ENCODE results near the gene PMPCA. TPM values are rescaled to one million over a fixed set of nuclear protein-coding genes. Genes with fewer than 3 reads are reported as not detected.

The PMPCA gene
- total RNA-seq, 6 experiments from 2014 or later, result 49.6 to 64.9 (median 52.8) TPM

DNA sequence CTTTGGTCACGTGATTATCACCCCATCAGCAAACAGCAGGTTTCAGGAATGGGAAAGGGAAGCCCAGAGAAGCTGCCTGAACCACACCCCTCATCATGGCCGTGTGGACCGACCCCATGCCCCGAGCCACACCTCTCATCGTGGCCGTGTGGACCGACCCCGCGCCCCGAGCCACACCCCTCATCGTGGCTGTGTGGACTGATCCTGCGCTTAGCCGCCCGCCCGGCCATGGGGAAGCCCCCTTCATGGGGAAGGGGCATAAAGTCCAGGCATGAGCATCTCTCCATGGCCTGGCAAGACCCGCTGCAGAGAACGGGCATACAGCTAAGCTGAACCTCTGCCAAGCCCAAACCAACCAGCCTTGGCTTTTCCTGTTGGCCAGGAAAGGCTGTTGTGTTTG lies 16.9 kb upstream of the PMPCA start:
- no peaks in the 10 kb centered on the region for H3K9me3 ChIP-seq
- TF ChIP-seq POLR2A (IDR thresholded peaks at IDR 0.05), result no peak
- TF ChIP-seq, protein P1, sequence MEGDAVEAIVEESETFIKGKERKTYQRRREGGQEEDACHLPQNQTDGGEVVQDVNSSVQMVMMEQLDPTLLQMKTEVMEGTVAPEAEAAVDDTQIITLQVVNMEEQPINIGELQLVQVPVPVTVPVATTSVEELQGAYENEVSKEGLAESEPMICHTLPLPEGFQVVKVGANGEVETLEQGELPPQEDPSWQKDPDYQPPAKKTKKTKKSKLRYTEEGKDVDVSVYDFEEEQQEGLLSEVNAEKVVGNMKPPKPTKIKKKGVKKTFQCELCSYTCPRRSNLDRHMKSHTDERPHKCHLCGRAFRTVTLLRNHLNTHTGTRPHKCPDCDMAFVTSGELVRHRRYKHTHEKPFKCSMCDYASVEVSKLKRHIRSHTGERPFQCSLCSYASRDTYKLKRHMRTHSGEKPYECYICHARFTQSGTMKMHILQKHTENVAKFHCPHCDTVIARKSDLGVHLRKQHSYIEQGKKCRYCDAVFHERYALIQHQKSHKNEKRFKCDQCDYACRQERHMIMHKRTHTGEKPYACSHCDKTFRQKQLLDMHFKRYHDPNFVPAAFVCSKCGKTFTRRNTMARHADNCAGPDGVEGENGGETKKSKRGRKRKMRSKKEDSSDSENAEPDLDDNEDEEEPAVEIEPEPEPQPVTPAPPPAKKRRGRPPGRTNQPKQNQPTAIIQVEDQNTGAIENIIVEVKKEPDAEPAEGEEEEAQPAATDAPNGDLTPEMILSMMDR (IDR thresholded peaks at IDR 0.05), result no peak
- H3K36me3 ChIP-seq, result peaks cover 0 to 59% (median 14%) of the 10 kb centered on the region in 4 donors
- DNase-seq (peak in 1 of 3 donors; percentile 47), ATAC-seq (no peak)
- H3K27me3 ChIP-seq, result no peaks in the 10 kb centered on the region
- H3K4me3 ChIP-seq, result no peak overlapping the region
- intact Hi-C loops (cut with DNase I), result no loop called here
- 86% methylated on average over 7 of the region's 17 CpGs for WGBS (ENCODE audit: insufficient coverage, low coverage, low lambda C conversion rate, missing lambda C conversion rate)
- H3K4me1 ChIP-seq, result peaks cover 0 to 23% (median 10%) of the 10 kb centered on the region in 4 donors
- H3K27ac ChIP-seq, result no peak overlapping the region

GRCh38 chr9:136394312-136395019 lies 16.0 kb upstream of the PMPCA start:
- 100% methylated on average over 1 of the region's 21 CpGs for WGBS (ENCODE audit: insufficient coverage, low coverage, low lambda C conversion rate, missing lambda C conversion rate)
- H3K27me3 ChIP-seq, result no peaks in the 10 kb centered on the region
- H3K27ac ChIP-seq, result peak overlapping the region in 1 of 3 donors; percentile 78
- no peak for ATAC-seq
- no peak overlapping the region for H3K4me3 ChIP-seq
- no peaks in the 10 kb centered on the region for H3K9me3 ChIP-seq
- no peak for TF ChIP-seq POLR2A (IDR thresholded peaks at IDR 0.05)
- TF ChIP-seq, protein P1 (IDR thresholded peaks at IDR 0.05), result no peak
- H3K4me1 ChIP-seq, result peaks cover 0 to 27% (median 11%) of the 10 kb centered on the region in 4 donors
- intact Hi-C loops (cut with DNase I), result no loop called here
- peaks cover 0 to 54% (median 10%) of the 10 kb centered on the region in 4 donors for H3K36me3 ChIP-seq
- peak in 1 of 3 donors; percentile 18 for DNase-seq

GRCh38 chr9:136395020-136395340 lies 15.5 kb upstream of the PMPCA start:
- no peak for ATAC-seq
- H3K4me1 ChIP-seq, result peaks cover 0 to 27% (median 11%) of the 10 kb centered on the region in 4 donors
- 73% methylated on average over 4 of the region's 13 CpGs for WGBS (ENCODE audit: insufficient coverage, low coverage, low lambda C conversion rate, missing lambda C conversion rate)
- no peaks in the 10 kb centered on the region for H3K9me3 ChIP-seq
- peak in 1 of 3 donors; percentile 39 for DNase-seq
- no peak for TF ChIP-seq POLR2A (IDR thresholded peaks at IDR 0.05)
- TF ChIP-seq, protein P1 (IDR thresholded peaks at IDR 0.05), result no peak
- no peak overlapping the region for H3K4me3 ChIP-seq
- peak overlapping the region in 2 of 3 donors; percentile 77 to 78 for H3K27ac ChIP-seq
- intact Hi-C loops (cut with DNase I), result no loop called here
- H3K36me3 ChIP-seq, result peaks cover 0 to 49% (median 10%) of the 10 kb centered on the region in 4 donors
- no peaks in the 10 kb centered on the region for H3K27me3 ChIP-seq

DNA sequence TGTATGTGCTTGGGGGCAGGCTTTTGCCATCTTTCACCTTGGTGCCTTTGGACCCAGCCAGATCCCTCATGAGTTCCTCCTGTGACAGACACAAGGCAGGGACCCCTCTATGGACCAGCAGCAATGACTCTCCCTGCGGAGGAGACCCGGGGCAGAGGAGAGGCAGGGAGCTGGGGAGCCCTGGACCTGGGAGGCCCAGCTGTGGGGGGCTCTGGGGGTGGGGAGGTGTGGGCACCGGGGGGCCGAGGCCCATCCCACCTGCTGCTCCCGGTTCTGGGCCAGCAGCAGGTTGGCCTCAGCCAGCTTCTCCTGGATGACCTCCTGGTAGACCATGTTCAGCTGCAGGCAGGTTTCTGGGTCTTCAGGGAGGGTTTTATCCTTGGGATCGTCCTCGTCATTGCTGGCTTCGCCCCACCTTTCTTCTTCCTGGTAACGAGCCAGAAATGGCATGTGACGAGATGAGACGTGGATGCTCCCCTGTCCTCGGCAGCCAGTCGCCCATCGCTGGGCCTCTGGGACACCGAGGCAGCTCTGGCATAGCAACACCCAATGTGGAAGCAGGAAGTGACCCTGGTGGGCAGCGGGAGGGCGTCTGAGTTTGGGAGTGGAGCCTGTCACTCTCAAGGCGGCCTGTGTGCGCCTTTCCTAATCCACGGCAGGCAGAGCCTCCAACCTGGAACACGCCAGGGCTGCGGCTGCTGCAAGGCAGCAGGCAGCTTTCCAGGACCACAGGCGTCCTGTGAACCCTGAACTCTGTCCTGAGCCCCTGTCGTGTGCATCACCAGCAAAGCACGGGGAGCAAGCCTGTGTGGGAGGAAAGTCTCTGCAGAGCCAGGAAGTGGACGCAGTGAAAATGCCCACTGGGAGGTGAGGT lies 14.9 kb upstream of the PMPCA start:
- Histone ChIP-seq H3K36me3 (peaks cover 0 to 47% (median 10%) of the 10 kb centered on the region in 4 donors), H3K4me1 (peaks cover 0 to 32% (median 13%) of the 10 kb centered on the region in 4 donors), H3K27me3 (no peaks in the 10 kb centered on the region), H3K4me3 (no peak overlapping the region), H3K9me3 (no peaks in the 10 kb centered on the region), H3K27ac (peak overlapping the region in 2 of 3 donors; percentile 77 to 78)
- peak; percentile 76 to 82 (median 79) for ATAC-seq
- TF ChIP-seq POLR2A (IDR thresholded peaks at IDR 0.05), result peak; percentile 60
- TF ChIP-seq, protein P1 (IDR thresholded peaks at IDR 0.05), result no peak
- DNase-seq, result peak; percentile 84 to 93 (median 92)
- 54% methylated on average over 17 of the region's 26 CpGs for WGBS (ENCODE audit: insufficient coverage, low coverage, low lambda C conversion rate, missing lambda C conversion rate)
- intact Hi-C loops (cut with DNase I), result no loop called here
